Body of pancreas (tissue), 4 donors: ENCODE data around the gene PPIL1. TPM values are rescaled to one million over a fixed set of nuclear protein-coding genes. Genes with fewer than 3 reads are reported as not detected.

ENCODE experiments used
- ATAC-seq: fragments of 150-250 bp; one replicate; pipeline ENCODE4 v1.9.1; 2016
- DNase-seq, 4 donors: peaks; one replicate each; pipeline ENCODE4 v3.0.0-alpha.2; 2019
- H3K27ac ChIP-seq, 4 donors: fragments of 200-600 bp; sonication (generic); 1 replicate in 3 of 4; 2 replicates in 1 of 4; pipeline versions ENCODE4 v1.5.1 to v1.6.1; 2016 to 2019; ENCODE audit warnings: mild to moderate bottlenecking in 1 of 4, mixed read lengths in 1 of 4, moderate library complexity in 1 of 4
- H3K27me3 ChIP-seq, 2 donors: fragments of 200-600 bp; sonication (generic); one replicate each; pipeline ENCODE4 v1.6.0; 2016; ENCODE audit warnings: mild to moderate bottlenecking in 1 of 2
- H3K36me3 ChIP-seq, 2 donors: fragments of 200-600 bp; sonication (generic); replicated peaks in 1 of 2; 2 replicates each; pipeline ENCODE4 v1.5.1; 2016; ENCODE audit warnings: low read depth in 2 of 2; ENCODE audit not compliant: insufficient read depth in 1 of 2
- H3K4me1 ChIP-seq: fragments of 200-600 bp; sonication (generic); one replicate; pipeline ENCODE4 v1.6.0; 2016
- H3K4me3 ChIP-seq, 2 donors: fragments of 200-600 bp; sonication (generic); 1 replicate in 1 of 2; 2 replicates in 1 of 2; pipeline ENCODE4 v1.5.1; 2016 to 2019
- H3K9me3 ChIP-seq, 3 donors: fragments of 200-600 bp; sonication (generic); 1 replicate in 2 of 3; 2 replicates in 1 of 3; pipeline ENCODE4 v1.5.1; 2016
- POLR2A ChIP-seq, 3 donors: fragments of 450-650 bp; IDR thresholded peaks; one replicate each; pipeline ENCODE4 v1.6.1; 2016; ENCODE audit warnings: antibody characterized with exemption in 3 of 3, mild to moderate bottlenecking in 2 of 3
- WGBS, 2 donors: methylation state at CpG; one replicate each; pipeline ENCODE4 v1.1.5; 2017; 5-methylcytosine and 5-hydroxymethylcytosine counted together
- intact Hi-C: fragments of 100-400 bp; cut with DNase I; formaldehyde crosslinking; loops from one replicate; pipeline ENCODE4 v1.15.1; 2023
- total RNA-seq, 2 donors: library from RNA; depleted of rRNA; stranded (reverse); fragments of >200 nt; gene quantifications; one replicate each; pipeline ENCODE4 v1.1.0, GENCODE V29; 2016
- TF ChIP-seq, protein P1 (sequence below), 7 experiments: fragments of 450-650 bp in 4 of 7; fragments of 200-600 bp in 3 of 7; sonication (generic) in 3 of 7; IDR thresholded peaks; one replicate each; pipeline ENCODE4 v1.5.1; 2016 to 2019; ENCODE audit warnings: antibody characterized with exemption in 7 of 7

Gene PPIL1
- total RNA-seq, 2 donors from 2014 or later = 5.9 to 6.5 TPM

GRCh38 chr6:36917541-36918193 is 43.1 kb upstream of the PPIL1 start:
- 91 to 97% methylated on average over 10 of the region's 10 CpGs for WGBS, 2 donors
- ATAC-seq (no peak), DNase-seq (peak in 1 of 4 donors; percentile 24)
- peaks cover 29% of the 10 kb centered on the region for H3K4me1 ChIP-seq
- TF ChIP-seq POLR2A (IDR thresholded peaks at IDR 0.05) = no peak
- TF ChIP-seq, protein P1, sequence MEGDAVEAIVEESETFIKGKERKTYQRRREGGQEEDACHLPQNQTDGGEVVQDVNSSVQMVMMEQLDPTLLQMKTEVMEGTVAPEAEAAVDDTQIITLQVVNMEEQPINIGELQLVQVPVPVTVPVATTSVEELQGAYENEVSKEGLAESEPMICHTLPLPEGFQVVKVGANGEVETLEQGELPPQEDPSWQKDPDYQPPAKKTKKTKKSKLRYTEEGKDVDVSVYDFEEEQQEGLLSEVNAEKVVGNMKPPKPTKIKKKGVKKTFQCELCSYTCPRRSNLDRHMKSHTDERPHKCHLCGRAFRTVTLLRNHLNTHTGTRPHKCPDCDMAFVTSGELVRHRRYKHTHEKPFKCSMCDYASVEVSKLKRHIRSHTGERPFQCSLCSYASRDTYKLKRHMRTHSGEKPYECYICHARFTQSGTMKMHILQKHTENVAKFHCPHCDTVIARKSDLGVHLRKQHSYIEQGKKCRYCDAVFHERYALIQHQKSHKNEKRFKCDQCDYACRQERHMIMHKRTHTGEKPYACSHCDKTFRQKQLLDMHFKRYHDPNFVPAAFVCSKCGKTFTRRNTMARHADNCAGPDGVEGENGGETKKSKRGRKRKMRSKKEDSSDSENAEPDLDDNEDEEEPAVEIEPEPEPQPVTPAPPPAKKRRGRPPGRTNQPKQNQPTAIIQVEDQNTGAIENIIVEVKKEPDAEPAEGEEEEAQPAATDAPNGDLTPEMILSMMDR (IDR thresholded peaks at IDR 0.05) = no peak
- peaks cover 0 to 2% of the 10 kb centered on the region in 2 donors for H3K36me3 ChIP-seq
- peak overlapping the region in 1 of 4 donors; percentile 10 for H3K27ac ChIP-seq
- H3K4me3 ChIP-seq = no peak overlapping the region
- no peaks in the 10 kb centered on the region for H3K27me3 ChIP-seq
- intact Hi-C loops = no loop called here
- H3K9me3 ChIP-seq = no peaks in the 10 kb centered on the region

DNA sequence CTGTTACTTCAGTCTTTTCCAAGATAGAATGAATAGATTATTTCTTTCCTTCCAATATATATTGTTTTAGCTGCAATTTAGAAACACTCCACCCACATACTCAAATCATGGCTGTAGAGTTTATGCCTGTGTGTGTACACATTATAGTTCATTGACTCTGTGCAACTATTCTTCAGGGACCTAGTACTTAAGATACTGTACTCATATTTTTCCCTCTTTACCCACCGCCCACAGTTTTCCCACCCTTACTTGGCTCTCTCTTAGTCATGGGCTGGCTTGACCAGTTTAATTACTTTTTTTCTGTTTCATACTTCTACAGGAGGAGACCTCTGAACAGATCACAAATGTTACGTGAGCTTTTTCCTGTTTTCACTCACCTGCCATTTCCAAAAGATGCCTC is 41.5 kb upstream of the PPIL1 start:
- WGBS, 2 donors = 83 to 90% methylated on average over 2 of the region's 2 CpGs
- Histone ChIP-seq H3K4me3 (no peak overlapping the region), H3K27ac (no peak overlapping the region), H3K9me3 (no peaks in the 10 kb centered on the region), H3K36me3 (peaks cover 0 to 2% of the 10 kb centered on the region in 2 donors), H3K27me3 (no peaks in the 10 kb centered on the region), H3K4me1 (peaks cover 29% of the 10 kb centered on the region)
- intact Hi-C loops = no loop called here
- no peak for TF ChIP-seq POLR2A (IDR thresholded peaks at IDR 0.05)
- TF ChIP-seq, protein P1 (IDR thresholded peaks at IDR 0.05) = no peak
- DNase-seq = no peak
- no peak for ATAC-seq

- WGBS, 2 donors = 83 to 99% methylated on average over 4 of the region's 4 CpGs
- H3K4me1 ChIP-seq = peaks cover 29% of the 10 kb centered on the region
Measured at GRCh38 chr6:36915599-36915998, 41.0 kb upstream of the PPIL1 start.

GRCh38 chr6:36914227-36914794 is 39.7 kb upstream of the PPIL1 start:
- intact Hi-C loops = no loop called here
- TF ChIP-seq, protein P1 (IDR thresholded peaks at IDR 0.05) = peak in 5 of 7 experiments; percentile 32 to 57 (median 47)
- TF ChIP-seq POLR2A (IDR thresholded peaks at IDR 0.05) = no peak
- Histone ChIP-seq H3K27ac (peak overlapping the region; percentile 19 to 58 (median 42)), H3K9me3 (no peaks in the 10 kb centered on the region), H3K27me3 (no peaks in the 10 kb centered on the region), H3K4me3 (no peak overlapping the region), H3K36me3 (peaks cover 0 to 2% of the 10 kb centered on the region in 2 donors), H3K4me1 (peaks cover 19% of the 10 kb centered on the region)
- 64 to 69% methylated on average over 10 of the region's 10 CpGs for WGBS, 2 donors
- ATAC-seq (peak; percentile 89), DNase-seq (peak; percentile 69 to 89 (median 76))

More at GRCh38 chr6:36915599-36915998, 41.0 kb upstream of the PPIL1 start:
- Histone ChIP-seq H3K4me3 (no peak overlapping the region), H3K9me3 (no peaks in the 10 kb centered on the region), H3K27ac (no peak overlapping the region), H3K27me3 (no peaks in the 10 kb centered on the region), H3K36me3 (peaks cover 0 to 2% of the 10 kb centered on the region in 2 donors)
- ATAC-seq (no peak), DNase-seq (no peak)
- intact Hi-C loops = no loop called here
- TF ChIP-seq, protein P1 (IDR thresholded peaks at IDR 0.05) = no peak
- TF ChIP-seq POLR2A (IDR thresholded peaks at IDR 0.05) = no peak
